Mucosa of descending colon (tissue), 3 donors: ENCODE results near the gene TECPR1. TPM values are rescaled to one million over a fixed set of nuclear protein-coding genes. Genes with fewer than 3 reads are reported as not detected.
A peak's percentile ranks its signal among the peaks of the same experiment; 100 is the strongest.
"Not testable (repeated sequence)": the region's sequence is repeated elsewhere in the genome, so short reads cannot be mapped to it uniquely, and the experiment has no call there.

Experiments used
- ATAC-seq: fragments of 200-7000 bp; cut with Tn5 transposase; one replicate; pipeline ENCODE4 v1.9.1; 2020; ENCODE audit warnings: mild to moderate bottlenecking, moderate library complexity
- DNase-seq, 3 donors: peaks; one replicate each; pipeline ENCODE4 v3.0.0-alpha.2; 2020
- H3K36me3 ChIP-seq: fragments of 200-600 bp; one replicate; pipeline ENCODE4 v1.8.0; 2021; ENCODE audit warnings: low read depth, mild to moderate bottlenecking
- H3K4me1 ChIP-seq: fragments of 200-600 bp; one replicate; pipeline ENCODE4 v1.8.0; 2021; ENCODE audit warnings: low read depth, mild to moderate bottlenecking
- H3K4me3 ChIP-seq: fragments of 200-600 bp; one replicate; pipeline ENCODE4 v1.8.0; 2021; ENCODE audit warnings: mild to moderate bottlenecking
- H3K9me3 ChIP-seq: fragments of 200-600 bp; one replicate; pipeline ENCODE4 v1.8.0; 2021; ENCODE audit warnings: mild to moderate bottlenecking
- intact Hi-C, 2 donors: fragments of 100-400 bp; cut with DNase I in 1 of 2; cut with micrococcal nuclease in 1 of 2; formaldehyde crosslinking; loops; one replicate each; pipeline versions ENCODE4 v1.11.0 to v1.11.1; 2022; cut with DNase I, micrococcal nuclease
- total RNA-seq, 3 donors: library from RNA; stranded (reverse); fragmentation: NEBNext Ultra II Directional in 2 of 3; extraction: Animal tissue kit (Norgen Biotek cat#: 25700) in 2 of 3; gene quantifications; one replicate each; pipeline versions ENCODE4 v1.2.1 to v1.2.4, GENCODE V29; 2021 to 2023
- TF ChIP-seq, protein P1 (sequence below): fragments of 200-600 bp; IDR thresholded peaks from one replicate; pipeline ENCODE4 v1.8.0; 2022; ENCODE audit warnings: antibody characterized with exemption, mild to moderate bottlenecking
- donor health status: DM: no; HTN: no; CAD: no; lungs with moderate emphysema.
- donor health status: DM: no; HTN: no; CAD: no.
- donor health status: DM: no; HTN: yes; CAD: no.

The TECPR1 gene
- total RNA-seq, 3 donors from 2014 or later, result 37.0 to 50.5 (median 45.5) TPM

DNA sequence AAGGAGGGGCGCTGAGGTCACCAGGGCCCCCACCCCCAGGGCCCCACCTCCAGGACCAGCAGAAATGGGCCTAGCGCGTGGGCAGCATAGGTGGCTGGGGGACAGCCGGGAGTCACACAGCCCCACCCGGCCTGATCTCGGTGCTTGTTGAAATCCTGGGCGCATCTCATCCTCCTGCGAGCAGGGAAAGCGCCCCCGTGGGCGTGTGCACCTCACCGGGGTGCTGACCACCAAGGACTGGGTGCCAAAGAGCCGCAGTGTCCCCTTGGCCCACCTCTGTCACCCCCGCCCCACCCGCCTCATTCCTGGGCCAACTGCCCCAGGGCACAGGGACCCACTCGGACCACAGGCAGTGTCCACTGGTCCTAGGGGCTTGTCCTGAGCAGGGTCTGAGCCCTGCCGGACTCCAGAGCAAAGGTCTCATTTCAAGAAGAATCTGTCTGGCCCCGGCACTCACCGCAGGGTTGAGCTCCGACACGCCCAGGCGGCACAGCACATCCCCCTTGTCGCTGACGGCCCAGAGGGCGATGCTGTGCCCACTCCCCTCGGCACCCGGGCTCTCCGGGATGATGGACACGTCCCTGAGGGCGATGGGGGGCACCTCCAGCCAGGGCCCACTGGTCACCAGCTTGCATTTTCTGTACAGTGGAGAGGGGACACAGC, 29.4 kb downstream of the TECPR1 start:
- DNase-seq, result peak in 2 of 3 donors; percentile 19 to 41
- H3K36me3 ChIP-seq, result no peaks in the 10 kb centered on the region
- intact Hi-C loops, result no loop called here

DNA sequence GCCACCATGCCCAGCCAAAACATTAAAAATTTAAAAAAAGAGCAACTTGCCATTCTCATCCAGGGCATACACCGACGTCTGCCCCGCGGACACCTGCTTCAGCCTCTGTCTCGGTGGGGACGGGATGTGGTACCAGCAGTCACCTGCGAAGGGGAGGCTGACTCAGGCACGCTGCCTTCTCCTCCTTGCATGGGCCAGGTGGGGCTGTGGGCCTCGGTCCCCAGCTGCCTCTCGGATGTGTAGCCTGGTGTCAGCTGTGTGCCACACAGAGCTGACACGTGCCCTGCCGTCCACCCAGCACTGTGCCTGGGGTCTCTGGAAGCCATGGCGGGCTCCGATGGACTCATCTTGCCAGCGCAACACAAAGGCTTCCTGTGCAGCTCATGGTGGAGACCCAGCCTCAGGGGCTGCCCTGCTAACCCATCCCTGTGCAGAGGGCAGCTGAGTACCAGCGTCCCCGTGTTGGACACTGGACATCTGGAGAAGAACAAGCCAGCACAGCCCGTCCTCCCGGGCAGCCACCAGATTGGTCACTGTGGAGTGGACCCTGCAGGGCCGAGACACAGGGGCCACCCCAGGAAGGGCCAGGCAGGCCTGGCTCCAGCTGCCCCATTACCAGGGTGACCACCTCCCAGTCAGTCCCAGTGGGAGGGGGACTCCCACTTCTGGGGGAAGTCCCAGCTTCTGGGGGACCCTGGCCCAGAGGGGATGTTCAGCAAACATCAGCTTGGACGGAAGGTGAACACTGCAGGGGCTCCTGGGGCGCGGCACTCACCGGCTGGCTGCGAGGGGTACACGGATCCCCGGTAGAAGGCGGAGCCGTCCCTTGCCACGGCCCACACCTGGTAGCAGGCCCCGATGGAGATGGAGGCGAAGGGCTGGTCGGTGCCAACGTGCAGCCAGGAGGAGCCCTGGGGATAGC, 30.2 kb downstream of the TECPR1 start:
- DNase-seq (peak in 2 of 3 donors; percentile 16 to 52), ATAC-seq (no peak)
- TF ChIP-seq, protein P1, sequence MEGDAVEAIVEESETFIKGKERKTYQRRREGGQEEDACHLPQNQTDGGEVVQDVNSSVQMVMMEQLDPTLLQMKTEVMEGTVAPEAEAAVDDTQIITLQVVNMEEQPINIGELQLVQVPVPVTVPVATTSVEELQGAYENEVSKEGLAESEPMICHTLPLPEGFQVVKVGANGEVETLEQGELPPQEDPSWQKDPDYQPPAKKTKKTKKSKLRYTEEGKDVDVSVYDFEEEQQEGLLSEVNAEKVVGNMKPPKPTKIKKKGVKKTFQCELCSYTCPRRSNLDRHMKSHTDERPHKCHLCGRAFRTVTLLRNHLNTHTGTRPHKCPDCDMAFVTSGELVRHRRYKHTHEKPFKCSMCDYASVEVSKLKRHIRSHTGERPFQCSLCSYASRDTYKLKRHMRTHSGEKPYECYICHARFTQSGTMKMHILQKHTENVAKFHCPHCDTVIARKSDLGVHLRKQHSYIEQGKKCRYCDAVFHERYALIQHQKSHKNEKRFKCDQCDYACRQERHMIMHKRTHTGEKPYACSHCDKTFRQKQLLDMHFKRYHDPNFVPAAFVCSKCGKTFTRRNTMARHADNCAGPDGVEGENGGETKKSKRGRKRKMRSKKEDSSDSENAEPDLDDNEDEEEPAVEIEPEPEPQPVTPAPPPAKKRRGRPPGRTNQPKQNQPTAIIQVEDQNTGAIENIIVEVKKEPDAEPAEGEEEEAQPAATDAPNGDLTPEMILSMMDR, result no peak
- Histone ChIP-seq H3K4me1 (no peaks in the 10 kb centered on the region), H3K4me3 (no peak overlapping the region), H3K9me3 (no peaks in the 10 kb centered on the region), H3K36me3 (no peaks in the 10 kb centered on the region)
- intact Hi-C loops, result no loop called here

More for the DNA sequence above, 29.4 kb downstream of the TECPR1 start:
- no peak for ATAC-seq
- Histone ChIP-seq H3K4me3 (no peak overlapping the region), H3K4me1 (no peaks in the 10 kb centered on the region), H3K9me3 (no peaks in the 10 kb centered on the region)
- TF ChIP-seq, protein P1, result no peak

DNA sequence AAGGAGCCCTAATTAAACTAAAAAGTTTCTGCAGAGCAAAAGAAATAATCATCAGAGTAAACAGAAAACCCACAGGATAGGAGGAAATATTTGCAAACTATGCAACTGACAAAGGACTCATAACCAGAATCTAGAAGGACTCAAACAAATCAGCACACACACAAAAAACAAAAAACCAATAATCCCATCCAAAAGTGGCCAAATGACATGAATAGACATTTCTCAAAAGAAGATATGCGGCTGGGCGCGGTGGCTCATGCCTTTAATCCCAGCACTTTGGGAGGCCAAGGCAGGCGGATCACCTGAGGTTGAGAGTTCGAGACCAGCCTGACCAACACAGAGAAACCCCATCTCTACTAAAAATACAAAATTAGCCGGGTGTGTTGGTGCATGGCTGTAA, 32.6 kb downstream of the TECPR1 start:
- intact Hi-C loops, H3K4me1 ChIP-seq, H3K4me3 ChIP-seq, H3K9me3 ChIP-seq, ATAC-seq, H3K36me3 ChIP-seq: not testable (repeated sequence)
- peak in 1 of 3 donors; percentile 8 for DNase-seq

DNA sequence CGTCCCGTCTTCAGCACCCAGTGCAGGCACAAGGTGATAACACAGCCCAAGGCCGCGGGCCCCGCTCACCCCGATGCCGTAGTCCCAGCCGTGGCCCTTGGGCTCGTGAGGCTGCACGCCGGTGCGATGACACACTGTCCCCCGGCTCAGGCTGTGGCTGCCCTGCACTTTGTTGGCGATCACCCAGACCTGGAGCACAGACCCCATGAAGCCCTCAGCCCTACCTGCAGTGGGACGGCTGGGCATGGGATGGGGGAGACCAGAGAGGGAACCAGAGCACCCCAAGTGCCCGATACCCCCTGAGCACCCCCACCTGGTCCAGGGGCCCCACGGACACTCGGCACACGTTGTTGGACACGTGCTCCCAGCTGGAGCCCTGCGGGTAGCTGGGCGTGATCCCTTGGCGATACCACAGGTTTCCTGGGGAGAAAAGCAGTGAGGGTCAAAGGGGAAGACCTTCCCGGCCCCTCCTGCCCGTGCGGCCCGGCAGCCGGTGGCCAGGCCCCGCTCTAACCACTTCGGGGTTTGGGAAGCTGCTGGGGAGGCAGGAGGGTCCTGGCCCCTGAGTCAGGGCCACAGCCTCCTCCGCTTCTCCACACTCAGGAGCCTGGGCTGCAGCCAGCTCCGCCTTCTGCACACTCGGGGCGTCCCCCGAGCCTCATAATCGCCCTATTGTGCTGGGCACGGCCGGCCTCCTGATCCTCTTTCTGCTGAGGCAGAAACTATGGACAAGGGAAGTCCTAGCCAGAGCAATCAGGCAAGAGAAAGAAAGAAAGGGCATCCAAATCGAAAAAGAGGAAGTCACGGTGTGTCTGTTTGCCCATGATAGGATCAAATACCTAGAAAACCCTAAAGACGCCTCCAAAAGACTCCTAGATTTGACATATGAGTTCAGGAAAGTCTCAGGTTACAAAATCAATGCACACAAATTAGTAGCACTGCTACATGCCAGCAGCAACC, 34.1 kb downstream of the TECPR1 start:
- ATAC-seq, result no peak
- Histone ChIP-seq H3K9me3 (no peaks in the 10 kb centered on the region), H3K36me3 (no peaks in the 10 kb centered on the region), H3K4me3 (no peak overlapping the region), H3K4me1 (no peaks in the 10 kb centered on the region)
- peak in 2 of 3 donors; percentile 21 to 57 for DNase-seq
- intact Hi-C loops, result no loop called here
- TF ChIP-seq, protein P1, result no peak

DNA sequence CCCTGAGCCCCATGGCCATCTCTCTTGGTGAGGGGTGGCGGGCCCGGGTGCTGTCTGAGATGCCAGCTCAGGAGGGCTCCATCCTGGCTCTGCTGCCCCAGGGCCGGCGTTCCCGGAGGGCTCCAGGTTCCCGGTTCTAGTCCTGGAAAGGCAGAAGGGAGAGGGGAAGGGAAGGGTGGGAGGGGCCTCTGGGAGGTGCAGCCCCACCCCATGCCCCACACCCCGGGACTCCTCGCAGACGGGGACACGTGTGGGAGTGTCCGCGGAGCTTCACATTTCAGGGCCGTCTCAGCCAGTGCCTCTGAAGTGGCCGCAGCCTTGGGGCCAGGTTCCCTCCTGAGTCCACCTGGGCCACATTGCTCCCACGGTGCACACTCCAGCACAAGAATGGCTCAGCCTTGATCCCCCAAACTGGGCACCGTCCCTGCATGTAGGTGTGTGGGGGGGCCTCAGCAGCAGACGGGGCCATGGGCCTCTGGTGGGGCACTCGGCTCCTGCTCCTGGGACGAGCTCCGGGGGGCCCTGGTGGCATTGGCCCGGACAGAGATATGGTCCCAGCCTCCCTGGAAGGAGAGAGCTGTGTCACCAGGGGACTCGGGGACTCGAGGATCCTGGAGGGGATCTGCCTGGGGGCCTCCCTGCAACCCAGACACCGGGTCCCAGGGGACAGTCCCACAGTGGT, 35.0 kb downstream of the TECPR1 start:
- Histone ChIP-seq H3K4me1 (no peaks in the 10 kb centered on the region), H3K4me3 (no peak overlapping the region), H3K36me3 (no peaks in the 10 kb centered on the region), H3K9me3 (no peaks in the 10 kb centered on the region)
- TF ChIP-seq, protein P1, result no peak
- intact Hi-C loops, result no loop called here
- ATAC-seq (no peak), DNase-seq (peak in 2 of 3 donors; percentile 16 to 45)
